Measurements from ENCODE around the gene KRTAP22-2.

GRCh38 chr21:30563072-30563471 is 27.1 kb downstream of the KRTAP22-2 start:
- TF ChIP-seq TAF1 (IDR thresholded peaks at IDR 0.05; ENCODE audit: low read depth, low read length) (no peak), POLR2AphosphoS5 (IDR thresholded peaks at IDR 0.05; ENCODE audit: low read depth, low read length) (no peak)
